ENCODE data around the gene IBA57.

Gene IBA57

GRCh38 chr1:228144993-228145343 lies 20.6 kb upstream of the IBA57 start:
- no peak overlapping the region for H3K27ac ChIP-seq
- no peak for TF ChIP-seq CTCF (IDR thresholded peaks at IDR 0.05)

GRCh38 chr1:228145463-228146416 lies 19.9 kb upstream of the IBA57 start:
- TF ChIP-seq CTCF (IDR thresholded peaks at IDR 0.05): no peak
- no peak overlapping the region for H3K27ac ChIP-seq
- H3K4me3 ChIP-seq: no peak overlapping the region
- no peak for DNase-seq (ENCODE audit: low spot score)

More at GRCh38 chr1:228144993-228145343, 20.6 kb upstream of the IBA57 start:
- H3K4me3 ChIP-seq: no peak overlapping the region
- no peak for DNase-seq (ENCODE audit: low spot score)

GRCh38 chr1:228146417-228147150 lies 19.0 kb upstream of the IBA57 start:
- Histone ChIP-seq H3K4me3 (no peak overlapping the region), H3K27ac (no peak overlapping the region)
- TF ChIP-seq CTCF (IDR thresholded peaks at IDR 0.05): no peak
- no peak for DNase-seq (ENCODE audit: low spot score)

GRCh38 chr1:228147151-228147693 lies 18.4 kb upstream of the IBA57 start:
- TF ChIP-seq CTCF (IDR thresholded peaks at IDR 0.05): no peak
- no peak overlapping the region for H3K27ac ChIP-seq
- no peak overlapping the region for H3K4me3 ChIP-seq
- no peak for DNase-seq (ENCODE audit: low spot score)

GRCh38 chr1:228147768-228148167 lies 17.8 kb upstream of the IBA57 start:
- Histone ChIP-seq H3K4me3 (no peak overlapping the region), H3K27ac (peak overlapping the region in 1 of 2 donors; percentile 91)
- no peak for TF ChIP-seq CTCF (IDR thresholded peaks at IDR 0.05)
- no peak for DNase-seq (ENCODE audit: low spot score)

- Histone ChIP-seq H3K27ac (peak overlapping the region in 1 of 2 donors; percentile 91), H3K4me3 (no peak overlapping the region)
- no peak for DNase-seq (ENCODE audit: low spot score)
- no peak for TF ChIP-seq CTCF (IDR thresholded peaks at IDR 0.05)
These were observed 17.3 kb upstream of the IBA57 start for GRCh38 chr1:228148196-228148861.

All from coronary artery (tissue), 2 donors.